ENCODE results near the gene MRGPRX4.

DNA sequence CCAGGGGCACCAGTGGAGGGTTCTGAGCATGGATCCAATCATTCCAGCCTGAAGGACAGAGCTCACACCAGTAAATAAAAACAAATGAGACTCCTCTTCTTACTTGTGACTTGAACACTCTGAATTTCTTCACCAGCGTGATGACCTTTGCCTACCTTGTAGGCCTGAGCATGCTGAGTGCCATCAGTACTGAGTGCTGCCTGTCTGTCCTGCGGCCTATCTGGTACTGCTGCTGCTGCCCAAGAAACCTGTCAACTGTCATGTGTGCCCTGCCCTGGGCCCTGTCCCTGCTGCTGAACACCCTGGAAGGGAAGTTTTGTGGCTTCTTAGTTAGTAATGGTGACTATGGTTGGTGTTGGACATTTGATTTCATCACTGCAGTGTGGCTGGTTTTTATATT lies 23.9 kb downstream of the MRGPRX4 start:
- TF ChIP-seq, protein P1, sequence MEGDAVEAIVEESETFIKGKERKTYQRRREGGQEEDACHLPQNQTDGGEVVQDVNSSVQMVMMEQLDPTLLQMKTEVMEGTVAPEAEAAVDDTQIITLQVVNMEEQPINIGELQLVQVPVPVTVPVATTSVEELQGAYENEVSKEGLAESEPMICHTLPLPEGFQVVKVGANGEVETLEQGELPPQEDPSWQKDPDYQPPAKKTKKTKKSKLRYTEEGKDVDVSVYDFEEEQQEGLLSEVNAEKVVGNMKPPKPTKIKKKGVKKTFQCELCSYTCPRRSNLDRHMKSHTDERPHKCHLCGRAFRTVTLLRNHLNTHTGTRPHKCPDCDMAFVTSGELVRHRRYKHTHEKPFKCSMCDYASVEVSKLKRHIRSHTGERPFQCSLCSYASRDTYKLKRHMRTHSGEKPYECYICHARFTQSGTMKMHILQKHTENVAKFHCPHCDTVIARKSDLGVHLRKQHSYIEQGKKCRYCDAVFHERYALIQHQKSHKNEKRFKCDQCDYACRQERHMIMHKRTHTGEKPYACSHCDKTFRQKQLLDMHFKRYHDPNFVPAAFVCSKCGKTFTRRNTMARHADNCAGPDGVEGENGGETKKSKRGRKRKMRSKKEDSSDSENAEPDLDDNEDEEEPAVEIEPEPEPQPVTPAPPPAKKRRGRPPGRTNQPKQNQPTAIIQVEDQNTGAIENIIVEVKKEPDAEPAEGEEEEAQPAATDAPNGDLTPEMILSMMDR (IDR thresholded peaks at IDR 0.05 in 8 of 11, conservative IDR thresholded peaks at IDR 0.05 in 3 of 11), result no peak
- TF ChIP-seq POLR2A (IDR thresholded peaks at IDR 0.05) (no peak), POLR2AphosphoS5 (IDR thresholded peaks at IDR 0.05) (no peak)

Data from spleen (tissue), 7 donors.